Skeletal muscle tissue (tissue), 4 donors: ENCODE data around the gene FSHR. TPM values are rescaled to one million over a fixed set of nuclear protein-coding genes. Genes with fewer than 3 reads are reported as not detected.

Experiments used
- H3K27ac ChIP-seq: one replicate; pipeline ENCODE4 v1.7.0; 2013; ENCODE audit warnings: mild to moderate bottlenecking, low read depth, low read length, inconsistent platforms
- H3K27me3 ChIP-seq, 3 donors: one replicate each; pipeline ENCODE4 v1.7.0; 2013; ENCODE audit warnings: low read length in 3 of 3; ENCODE audit not compliant: control insufficient read depth in 3 of 3, insufficient read depth in 3 of 3
- H3K36me3 ChIP-seq, 3 donors: one replicate each; pipeline ENCODE4 v1.7.0; 2013; ENCODE audit warnings: low read length in 3 of 3; ENCODE audit not compliant: control insufficient read depth in 3 of 3, insufficient read depth in 3 of 3
- H3K4me1 ChIP-seq, 3 donors: one replicate each; pipeline ENCODE4 v1.7.0; 2013; ENCODE audit warnings: low read length in 3 of 3, mild to moderate bottlenecking in 3 of 3; ENCODE audit not compliant: control insufficient read depth in 3 of 3, insufficient read depth in 3 of 3
- H3K4me3 ChIP-seq, 3 donors: one replicate each; pipeline ENCODE4 v1.7.0; 2013; ENCODE audit warnings: low read length in 3 of 3
- H3K9ac ChIP-seq, 3 donors: one replicate each; pipeline ENCODE4 v1.7.0; 2013; ENCODE audit warnings: low read length in 3 of 3, mild to moderate bottlenecking in 3 of 3, moderate library complexity in 2 of 3, low read depth in 1 of 3
- H3K9me3 ChIP-seq, 3 donors: one replicate each; pipeline ENCODE4 v1.7.0; 2013; ENCODE audit warnings: low read length in 3 of 3; ENCODE audit not compliant: control insufficient read depth in 3 of 3
- total RNA-seq: library from RNA; depleted of rRNA; stranded (reverse); fragments of >200 nt; gene quantifications from one replicate; pipeline ENCODE4 v1.2.3, GENCODE V29; 2014
- donor health status: Osteomylitis.

The FSHR gene
- total RNA-seq, 1 donor from 2014 or later, result 0.52 TPM

GRCh38 chr2:49069829-49070228, 84.5 kb downstream of the FSHR start:
- Histone ChIP-seq H3K36me3 (no peaks in the 10 kb centered on the region), H3K9ac (no peak overlapping the region), H3K4me3 (no peak overlapping the region), H3K27me3 (no peaks in the 10 kb centered on the region), H3K27ac (no peak overlapping the region), H3K9me3 (no peaks in the 10 kb centered on the region), H3K4me1 (no peaks in the 10 kb centered on the region)

GRCh38 chr2:49068613-49069012, 85.7 kb downstream of the FSHR start:
- no peaks in the 10 kb centered on the region for H3K4me1 ChIP-seq
- no peak overlapping the region for H3K27ac ChIP-seq
- H3K27me3 ChIP-seq, result no peaks in the 10 kb centered on the region
- H3K36me3 ChIP-seq, result no peaks in the 10 kb centered on the region
- no peak overlapping the region for H3K9ac ChIP-seq
- no peak overlapping the region for H3K4me3 ChIP-seq
- H3K9me3 ChIP-seq, result no peaks in the 10 kb centered on the region

GRCh38 chr2:49067971-49068370, 86.3 kb downstream of the FSHR start:
- H3K4me3 ChIP-seq, result no peak overlapping the region
- H3K4me1 ChIP-seq, result no peaks in the 10 kb centered on the region
- no peaks in the 10 kb centered on the region for H3K36me3 ChIP-seq
- no peak overlapping the region for H3K27ac ChIP-seq
- no peaks in the 10 kb centered on the region for H3K9me3 ChIP-seq
- no peak overlapping the region for H3K9ac ChIP-seq
- no peaks in the 10 kb centered on the region for H3K27me3 ChIP-seq

- Histone ChIP-seq H3K4me1 (no peaks in the 10 kb centered on the region), H3K36me3 (no peaks in the 10 kb centered on the region), H3K4me3 (no peak overlapping the region), H3K9me3 (peaks cover 0 to 4% (median 0%) of the 10 kb centered on the region in 3 donors), H3K9ac (no peak overlapping the region), H3K27me3 (no peaks in the 10 kb centered on the region), H3K27ac (no peak overlapping the region)
These were observed 101.2 kb downstream of the FSHR start for GRCh38 chr2:49053156-49053555.

- no peaks in the 10 kb centered on the region for H3K9me3 ChIP-seq
- H3K9ac ChIP-seq, result no peak overlapping the region
- H3K4me1 ChIP-seq, result no peaks in the 10 kb centered on the region
- no peaks in the 10 kb centered on the region for H3K36me3 ChIP-seq
- H3K4me3 ChIP-seq, result no peak overlapping the region
- no peak overlapping the region for H3K27ac ChIP-seq
- no peaks in the 10 kb centered on the region for H3K27me3 ChIP-seq
These were observed 104.0 kb downstream of the FSHR start for GRCh38 chr2:49050265-49050664.

GRCh38 chr2:49049161-49049560, 105.2 kb downstream of the FSHR start:
- H3K36me3 ChIP-seq, result no peaks in the 10 kb centered on the region
- no peak overlapping the region for H3K9ac ChIP-seq
- no peak overlapping the region for H3K27ac ChIP-seq
- no peaks in the 10 kb centered on the region for H3K27me3 ChIP-seq
- no peak overlapping the region for H3K4me3 ChIP-seq
- H3K4me1 ChIP-seq, result no peaks in the 10 kb centered on the region
- no peaks in the 10 kb centered on the region for H3K9me3 ChIP-seq

- no peaks in the 10 kb centered on the region for H3K27me3 ChIP-seq
- H3K4me1 ChIP-seq, result no peaks in the 10 kb centered on the region
- no peak overlapping the region for H3K9ac ChIP-seq
- H3K4me3 ChIP-seq, result no peak overlapping the region
- H3K27ac ChIP-seq, result no peak overlapping the region
- no peaks in the 10 kb centered on the region for H3K36me3 ChIP-seq
- H3K9me3 ChIP-seq, result no peaks in the 10 kb centered on the region
These were observed 109.2 kb downstream of the FSHR start for GRCh38 chr2:49045083-49045482.

GRCh38 chr2:49044350-49045079, 109.8 kb downstream of the FSHR start:
- H3K9me3 ChIP-seq, result no peaks in the 10 kb centered on the region
- no peaks in the 10 kb centered on the region for H3K36me3 ChIP-seq
- H3K9ac ChIP-seq, result no peak overlapping the region
- no peaks in the 10 kb centered on the region for H3K4me1 ChIP-seq
- no peaks in the 10 kb centered on the region for H3K27me3 ChIP-seq
- no peak overlapping the region for H3K27ac ChIP-seq
- H3K4me3 ChIP-seq, result no peak overlapping the region

- Histone ChIP-seq H3K27me3 (no peaks in the 10 kb centered on the region), H3K4me3 (no peak overlapping the region), H3K9me3 (no peaks in the 10 kb centered on the region), H3K36me3 (no peaks in the 10 kb centered on the region), H3K4me1 (no peaks in the 10 kb centered on the region), H3K9ac (no peak overlapping the region), H3K27ac (no peak overlapping the region)
These were observed 110.8 kb downstream of the FSHR start for GRCh38 chr2:49043405-49043982.

- no peak overlapping the region for H3K4me3 ChIP-seq
- no peaks in the 10 kb centered on the region for H3K36me3 ChIP-seq
These were observed 111.8 kb downstream of the FSHR start for GRCh38 chr2:49042488-49042887.

More at GRCh38 chr2:49042488-49042887, 111.8 kb downstream of the FSHR start:
- Histone ChIP-seq H3K4me1 (no peaks in the 10 kb centered on the region), H3K27me3 (no peaks in the 10 kb centered on the region), H3K27ac (no peak overlapping the region), H3K9ac (no peak overlapping the region), H3K9me3 (no peaks in the 10 kb centered on the region)
